ENCODE data around the gene ARHGAP15. TPM values are rescaled to one million over a fixed set of nuclear protein-coding genes. Genes with fewer than 3 reads are reported as not detected.

Gene ARHGAP15
- polyA plus RNA-seq, 1 donor from 2014 or later = 0.30 TPM

GRCh38 chr2:143123911-143124310, 5.3 kb upstream of the ARHGAP15 start:
- H3K9me3 ChIP-seq (ENCODE audit: low read length) = no peaks in the 10 kb centered on the region
- no peaks in the 10 kb centered on the region for H3K9me2 ChIP-seq (ENCODE audit: insufficient read depth, low read length)
- no peaks in the 10 kb centered on the region for H3K27me3 ChIP-seq (ENCODE audit: insufficient read depth, low read depth, low read length)
- H3K79me2 ChIP-seq (replicated peaks; ENCODE audit: insufficient read depth, low read length) = no peaks in the 10 kb centered on the region
- no peaks in the 10 kb centered on the region for H3K36me3 ChIP-seq (ENCODE audit: insufficient read depth, low read length)
- no peak overlapping the region for H2AFZ ChIP-seq (ENCODE audit: low read depth, low read length)
- H3K27ac ChIP-seq (ENCODE audit: low read length) = no peak overlapping the region
- no peak overlapping the region for H3K9ac ChIP-seq (ENCODE audit: low read length)
- no peak overlapping the region for H3K4me2 ChIP-seq (ENCODE audit: low read length)
- no peaks in the 10 kb centered on the region for H4K20me1 ChIP-seq (ENCODE audit: insufficient read depth)
- H3K4me3 ChIP-seq (ENCODE audit: low read length) = no peak overlapping the region
- no peak for TF ChIP-seq CTCF (IDR thresholded peaks at IDR 0.05; ENCODE audit: poor library complexity, severe bottlenecking)
- no peak for TF ChIP-seq TAF1 (IDR thresholded peaks at IDR 0.05; ENCODE audit: low read depth)
- no peak for TF ChIP-seq EP300 (conservative IDR thresholded peaks at IDR 0.05; ENCODE audit: poor library complexity, severe bottlenecking)
- TF ChIP-seq POLR2AphosphoS5 (IDR thresholded peaks at IDR 0.05) = no peak
- no peak for TF ChIP-seq EZH2 (IDR thresholded peaks at IDR 0.05; ENCODE audit: borderline replicate concordance, insufficient read depth, low read length, poor library complexity, severe bottlenecking)
- TF ChIP-seq REST (IDR thresholded peaks at IDR 0.05; ENCODE audit: borderline replicate concordance) = no peak
- no peak for TF ChIP-seq MXI1 (conservative IDR thresholded peaks at IDR 0.05; ENCODE audit: poor library complexity, severe bottlenecking)
- TF ChIP-seq SMC3 (conservative IDR thresholded peaks at IDR 0.05; ENCODE audit: poor library complexity) = no peak
- no peak for TF ChIP-seq RAD21 (conservative IDR thresholded peaks at IDR 0.05)
- no peaks in the 10 kb centered on the region for H3F3A ChIP-seq (ENCODE audit: insufficient read depth, low read length, poor library complexity, severe bottlenecking)

- Histone ChIP-seq H3K9me3 (ENCODE audit: low read length) (no peaks in the 10 kb centered on the region), H3K27ac (ENCODE audit: low read length) (no peak overlapping the region), H3K36me3 (ENCODE audit: insufficient read depth, low read length) (no peaks in the 10 kb centered on the region), H3K9me2 (ENCODE audit: insufficient read depth, low read length) (no peaks in the 10 kb centered on the region), H3F3A (ENCODE audit: insufficient read depth, low read length, poor library complexity, severe bottlenecking) (no peaks in the 10 kb centered on the region), H4K20me1 (ENCODE audit: insufficient read depth) (no peaks in the 10 kb centered on the region), H3K79me2 (replicated peaks; ENCODE audit: insufficient read depth, low read length) (no peaks in the 10 kb centered on the region), H3K27me3 (ENCODE audit: insufficient read depth, low read depth, low read length) (no peaks in the 10 kb centered on the region), H2AFZ (ENCODE audit: low read depth, low read length) (no peak overlapping the region), H3K9ac (ENCODE audit: low read length) (no peak overlapping the region), H3K4me3 (ENCODE audit: low read length) (no peak overlapping the region), H3K4me2 (ENCODE audit: low read length) (no peak overlapping the region)
- TF ChIP-seq EP300 (conservative IDR thresholded peaks at IDR 0.05; ENCODE audit: poor library complexity, severe bottlenecking) (no peak), MXI1 (conservative IDR thresholded peaks at IDR 0.05; ENCODE audit: poor library complexity, severe bottlenecking) (no peak), TAF1 (IDR thresholded peaks at IDR 0.05; ENCODE audit: low read depth) (no peak), RAD21 (conservative IDR thresholded peaks at IDR 0.05) (no peak), EZH2 (IDR thresholded peaks at IDR 0.05; ENCODE audit: borderline replicate concordance, insufficient read depth, low read length, poor library complexity, severe bottlenecking) (no peak), SMC3 (conservative IDR thresholded peaks at IDR 0.05; ENCODE audit: poor library complexity) (no peak), REST (IDR thresholded peaks at IDR 0.05; ENCODE audit: borderline replicate concordance) (no peak)
These were observed 4.8 kb upstream of the ARHGAP15 start for GRCh38 chr2:143124445-143124844.
